Stimulated activated CD4-positive, alpha-beta T cell treated with anti-CD3 and anti-CD28 coated beads, Interleukin-4, amount 100 ng/mL, for 48 hours (primary cell): ENCODE results near the gene RAD23A.

Experiments
- DNase-seq, 2 donors: peaks; one replicate each; pipeline ENCODE4 v3.0.0-alpha.2; 2020; ENCODE audit warnings: low read depth in 2 of 2

The RAD23A gene

GRCh38 chr19:12984683-12985048 is 39.0 kb downstream of the RAD23A start:
- DNase-seq: no peak

GRCh38 chr19:12985049-12985776 is 39.6 kb downstream of the RAD23A start:
- no peak for DNase-seq

- no peak for DNase-seq
These were observed 41.1 kb downstream of the RAD23A start for GRCh38 chr19:12986726-12987125.

GRCh38 chr19:12987190-12987589 is 41.5 kb downstream of the RAD23A start:
- DNase-seq: no peak

GRCh38 chr19:12987781-12988180 is 42.1 kb downstream of the RAD23A start:
- no peak for DNase-seq

GRCh38 chr19:12990431-12990830 is 44.8 kb downstream of the RAD23A start:
- no peak for DNase-seq

- DNase-seq: no peak
These were observed 45.2 kb downstream of the RAD23A start for GRCh38 chr19:12990853-12991252.

GRCh38 chr19:12991296-12991695 is 45.6 kb downstream of the RAD23A start:
- DNase-seq: no peak

GRCh38 chr19:12992729-12993128 is 47.1 kb downstream of the RAD23A start:
- DNase-seq: no peak

GRCh38 chr19:12993562-12993961 is 47.9 kb downstream of the RAD23A start:
- no peak for DNase-seq

- DNase-seq: peak in 1 of 2 donors; percentile 43
These were observed 49.3 kb downstream of the RAD23A start, which contains the start of gene NFIX for GRCh38 chr19:12994701-12995595. Gene NFIX, plus strand, starts transcription at chr19:12995475. Its CDS starts 363 bp downstream, at chr19:12995838.

GRCh38 chr19:12995596-12996405 is 50.1 kb downstream of the RAD23A start:
- no peak for DNase-seq

- no peak for DNase-seq
These were observed 50.9 kb downstream of the RAD23A start for GRCh38 chr19:12996406-12997094.

GRCh38 chr19:12997179-12997966 is 51.7 kb downstream of the RAD23A start:
- DNase-seq: no peak

- DNase-seq: no peak
These were observed 52.6 kb downstream of the RAD23A start for GRCh38 chr19:12997967-12998940.

- no peak for DNase-seq
These were observed 55.5 kb downstream of the RAD23A start for GRCh38 chr19:13001166-13001501.

GRCh38 chr19:13001502-13002165 is 56.0 kb downstream of the RAD23A start:
- no peak for DNase-seq

GRCh38 chr19:13002166-13002898 is 56.7 kb downstream of the RAD23A start:
- no peak for DNase-seq
